CD14-positive monocyte (primary cell): Measurements from ENCODE around the gene PRKN. TPM values are rescaled to one million over a fixed set of nuclear protein-coding genes. Genes with fewer than 3 reads are reported as not detected.

Experiments
- DNase-seq, 3 donors: peaks; one replicate each; pipeline ENCODE4 v3.0.0-alpha.2; 2011 to 2022
- H2AFZ ChIP-seq: 2 replicates; pipeline ENCODE4 v1.6.0; 2012; ENCODE audit warnings: mild to moderate bottlenecking, low read depth, low read length, inconsistent platforms; ENCODE audit not compliant: insufficient read depth, poor library complexity, severe bottlenecking
- H3K27ac ChIP-seq, 2 donors: 1 replicate in 1 of 2; 2 replicates in 1 of 2; pipeline ENCODE4 v1.5.1; 2012 to 2013; ENCODE audit warnings: low read length in 2 of 2, control low read depth in 1 of 2, inconsistent platforms in 1 of 2, low read depth in 1 of 2, mild to moderate bottlenecking in 1 of 2
- H3K27me3 ChIP-seq, 2 donors: one replicate each; pipeline versions ENCODE4 v1.6.0 to v1.6.1; 2011 to 2013; ENCODE audit warnings: low read length in 2 of 2; ENCODE audit not compliant: control insufficient read depth in 2 of 2, insufficient read depth in 2 of 2
- H3K36me3 ChIP-seq, 2 donors: replicated peaks in 1 of 2; 1 replicate in 1 of 2; 2 replicates in 1 of 2; pipeline versions ENCODE4 v1.5.1 to v1.6.1; 2012 to 2013; ENCODE audit warnings: low read length in 2 of 2, control low read depth in 1 of 2, inconsistent platforms in 1 of 2, mild to moderate bottlenecking in 1 of 2; ENCODE audit not compliant: insufficient read depth in 2 of 2, control insufficient read depth in 1 of 2
- H3K4me1 ChIP-seq, 2 donors: 1 replicate in 1 of 2; 2 replicates in 1 of 2; pipeline versions ENCODE4 v1.5.1 to v1.6.1; 2012 to 2013; ENCODE audit warnings: low read length in 2 of 2, control low read depth in 1 of 2, inconsistent platforms in 1 of 2, mild to moderate bottlenecking in 1 of 2, moderate library complexity in 1 of 2; ENCODE audit not compliant: insufficient read depth in 2 of 2, control insufficient read depth in 1 of 2
- H3K4me2 ChIP-seq: replicated peaks from 2 replicates; pipeline ENCODE3; 2012; ENCODE audit warnings: low read length, moderate library complexity, mild to moderate bottlenecking; ENCODE audit not compliant: poor library complexity, severe bottlenecking; ENCODE audit errors: extremely low read depth
- H3K4me3 ChIP-seq, 3 experiments: fragments of 200-600 bp in 1 of 3; sonication (generic) in 1 of 3; replicated peaks in 1 of 3; 1 replicate in 2 of 3; 2 replicates in 1 of 3; pipeline ENCODE4 v1.5.1; 2011 to 2013; ENCODE audit warnings: low read length in 3 of 3, mild to moderate bottlenecking in 3 of 3, control low read depth in 2 of 3, low read depth in 2 of 3, inconsistent platforms in 1 of 3, moderate library complexity in 1 of 3
- H3K79me2 ChIP-seq: 2 replicates; pipeline ENCODE4 v1.6.0; 2012; ENCODE audit warnings: mild to moderate bottlenecking, control low read depth, inconsistent platforms, low read length, moderate library complexity; ENCODE audit not compliant: insufficient read depth
- H3K9ac ChIP-seq: 2 replicates; pipeline ENCODE4 v1.6.0; 2017; ENCODE audit warnings: low read length, mild to moderate bottlenecking; ENCODE audit not compliant: insufficient read depth, poor library complexity, severe bottlenecking
- H3K9me3 ChIP-seq, 2 donors: replicated peaks in 1 of 2; 1 replicate in 1 of 2; 2 replicates in 1 of 2; pipeline versions ENCODE4 v1.5.1 to v1.6.1; 2012 to 2013; ENCODE audit warnings: low read length in 2 of 2, control low read depth in 1 of 2; ENCODE audit not compliant: control insufficient read depth in 1 of 2, insufficient read depth in 1 of 2
- H4K20me1 ChIP-seq: 2 replicates; pipeline ENCODE4 v1.6.0; 2012; ENCODE audit warnings: mild to moderate bottlenecking, low read length, control low read depth, moderate library complexity; ENCODE audit not compliant: insufficient read depth
- H3K27ac Mint-ChIP-seq, 7 donors: one replicate each; pipeline ENCODE4 v1.8.0; 2020; ENCODE audit warnings: mild to moderate bottlenecking in 7 of 7, mixed read lengths in 7 of 7, moderate library complexity in 6 of 7, inconsistent platforms in 2 of 7
- H3K27me3 Mint-ChIP-seq, 3 donors: one replicate each; pipeline ENCODE4 v1.8.0; 2021 to 2022; ENCODE audit warnings: low read depth in 3 of 3, mild to moderate bottlenecking in 3 of 3, mixed read lengths in 3 of 3, moderate library complexity in 3 of 3, inconsistent platforms in 1 of 3
- H3K36me3 Mint-ChIP-seq, 2 donors: one replicate each; pipeline ENCODE4 v1.8.0; 2020; ENCODE audit warnings: mixed read lengths in 2 of 2, inconsistent platforms in 1 of 2, mild to moderate bottlenecking in 1 of 2
- H3K4me1 Mint-ChIP-seq: one replicate; pipeline ENCODE4 v1.8.0; 2020; ENCODE audit warnings: mild to moderate bottlenecking, mixed read lengths
- H3K4me3 Mint-ChIP-seq, 2 donors: one replicate each; pipeline ENCODE4 v1.8.0; 2020; ENCODE audit warnings: mild to moderate bottlenecking in 2 of 2, mixed read lengths in 2 of 2, moderate library complexity in 1 of 2
- H3K9me3 Mint-ChIP-seq, 7 donors: one replicate each; pipeline ENCODE4 v1.8.0; 2020 to 2022; ENCODE audit warnings: mixed read lengths in 7 of 7, mild to moderate bottlenecking in 6 of 7, moderate library complexity in 6 of 7, inconsistent platforms in 2 of 7
- WGBS: methylation state at CpG from one replicate; pipeline ENCODE4 v1.1.5; 2013; ENCODE audit warnings: missing lambda C conversion rate; ENCODE audit not compliant: insufficient coverage; 5-methylcytosine and 5-hydroxymethylcytosine counted together
- intact Hi-C, 2 donors: fragments of 100-400 bp; cut with micrococcal nuclease; formaldehyde crosslinking; loops; one replicate each; pipeline versions ENCODE4 v1.15.0 to v1.15.1; 2023
- polyA plus RNA-seq, 3 donors: library from polyadenylated mRNA; depleted of rRNA in 1 of 3; unstranded in 2 of 3; stranded (reverse) in 1 of 3; fragments of 300-500 nt in 2 of 3; fragments of >200 nt in 1 of 3; fragmentation: Illumina TruSeq in 2 of 3; gene quantifications; 1 replicate in 2 of 3; 2 replicates in 1 of 3; pipeline ENCODE4 v1.2.3, GENCODE V29; 2012 to 2021
- TF ChIP-seq, protein P1 (sequence below): fragments of 200-600 bp; IDR thresholded peaks from one replicate; pipeline ENCODE4 v1.8.0; 2022; ENCODE audit warnings: antibody characterized with exemption, mild to moderate bottlenecking

PRKN gene
- polyA plus RNA-seq, 3 donors = 0.19 to 0.21 TPM; not detected in 1

DNA sequence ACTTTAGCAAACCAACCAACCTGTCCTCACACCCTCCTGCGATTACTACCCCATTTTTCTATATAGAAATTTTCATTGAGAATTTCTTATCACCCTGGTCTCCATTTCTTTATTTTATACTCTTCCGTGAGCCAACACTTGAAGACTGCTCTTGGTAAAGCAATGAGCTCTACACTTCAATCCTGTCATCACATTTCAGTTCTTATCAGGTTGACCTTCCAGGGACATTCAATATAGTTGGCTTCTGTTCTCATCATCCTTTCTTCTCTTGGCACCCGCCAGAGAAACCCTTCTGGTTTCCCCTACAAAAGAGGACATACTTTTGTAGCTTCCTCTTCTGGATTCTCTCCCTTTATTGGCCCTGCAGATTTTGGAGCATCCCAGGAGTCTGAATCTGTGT lies 279.3 kb downstream of the PRKN start:
- Mint-ChIP-seq H3K4me3 (no peak overlapping the region), H3K36me3 (no peaks in the 10 kb centered on the region), H3K9me3 (peaks cover 4 to 11% (median 5%) of the 10 kb centered on the region in 7 donors), H3K27me3 (peaks cover 0 to 4% (median 0%) of the 10 kb centered on the region in 3 donors), H3K27ac (no peak overlapping the region), H3K4me1 (no peaks in the 10 kb centered on the region)
- H3K9ac ChIP-seq = no peak overlapping the region
- H3K4me2 ChIP-seq = no peak overlapping the region
- no peak overlapping the region for H3K27ac ChIP-seq
- H4K20me1 ChIP-seq = no peaks in the 10 kb centered on the region
- no peak for DNase-seq
- WGBS = 100% methylated on average over 1 of the region's 3 CpGs
- H3K4me1 ChIP-seq = no peaks in the 10 kb centered on the region
- intact Hi-C loops = no loop called here
- H3K27me3 ChIP-seq = no peaks in the 10 kb centered on the region
- no peaks in the 10 kb centered on the region for H3K79me2 ChIP-seq
- no peak overlapping the region for H2AFZ ChIP-seq
- H3K9me3 ChIP-seq = peaks cover 4 to 16% of the 10 kb centered on the region in 2 donors
- H3K36me3 ChIP-seq = no peaks in the 10 kb centered on the region
- no peak overlapping the region for H3K4me3 ChIP-seq
- TF ChIP-seq, protein P1, sequence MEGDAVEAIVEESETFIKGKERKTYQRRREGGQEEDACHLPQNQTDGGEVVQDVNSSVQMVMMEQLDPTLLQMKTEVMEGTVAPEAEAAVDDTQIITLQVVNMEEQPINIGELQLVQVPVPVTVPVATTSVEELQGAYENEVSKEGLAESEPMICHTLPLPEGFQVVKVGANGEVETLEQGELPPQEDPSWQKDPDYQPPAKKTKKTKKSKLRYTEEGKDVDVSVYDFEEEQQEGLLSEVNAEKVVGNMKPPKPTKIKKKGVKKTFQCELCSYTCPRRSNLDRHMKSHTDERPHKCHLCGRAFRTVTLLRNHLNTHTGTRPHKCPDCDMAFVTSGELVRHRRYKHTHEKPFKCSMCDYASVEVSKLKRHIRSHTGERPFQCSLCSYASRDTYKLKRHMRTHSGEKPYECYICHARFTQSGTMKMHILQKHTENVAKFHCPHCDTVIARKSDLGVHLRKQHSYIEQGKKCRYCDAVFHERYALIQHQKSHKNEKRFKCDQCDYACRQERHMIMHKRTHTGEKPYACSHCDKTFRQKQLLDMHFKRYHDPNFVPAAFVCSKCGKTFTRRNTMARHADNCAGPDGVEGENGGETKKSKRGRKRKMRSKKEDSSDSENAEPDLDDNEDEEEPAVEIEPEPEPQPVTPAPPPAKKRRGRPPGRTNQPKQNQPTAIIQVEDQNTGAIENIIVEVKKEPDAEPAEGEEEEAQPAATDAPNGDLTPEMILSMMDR = no peak

DNA sequence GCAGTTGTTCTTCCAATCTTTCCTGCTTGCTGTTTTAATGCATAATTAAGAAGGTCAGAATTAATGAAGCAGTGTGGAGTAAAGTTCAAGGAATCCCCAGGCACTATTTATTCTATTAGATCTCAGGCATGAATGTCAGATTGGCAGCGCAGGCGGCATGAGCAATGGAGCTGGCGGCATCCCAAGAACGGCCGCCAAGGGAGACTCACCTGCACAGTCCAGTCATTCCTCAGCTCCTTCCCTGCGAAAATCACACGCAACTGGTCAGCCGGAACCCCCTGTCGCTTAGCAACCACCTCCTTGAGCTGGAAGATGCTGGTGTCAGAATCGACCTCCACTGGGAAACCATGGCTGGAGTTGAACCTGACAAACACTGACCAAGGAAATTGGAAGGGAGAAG lies 284.5 kb downstream of the PRKN start:
- H3K27ac ChIP-seq = no peak overlapping the region
- WGBS = 91% methylated on average over 5 of the region's 10 CpGs
- no peaks in the 10 kb centered on the region for H3K79me2 ChIP-seq
- no peaks in the 10 kb centered on the region for H4K20me1 ChIP-seq
- H3K4me3 ChIP-seq = no peak overlapping the region
- H3K4me2 ChIP-seq = no peak overlapping the region
- Mint-ChIP-seq H3K4me3 (no peak overlapping the region), H3K36me3 (no peaks in the 10 kb centered on the region), H3K27ac (no peak overlapping the region), H3K9me3 (peaks cover 0 to 12% (median 7%) of the 10 kb centered on the region in 7 donors), H3K4me1 (no peaks in the 10 kb centered on the region), H3K27me3 (peaks cover 0 to 4% (median 0%) of the 10 kb centered on the region in 3 donors)
- intact Hi-C loops = no loop called here
- H2AFZ ChIP-seq = no peak overlapping the region
- TF ChIP-seq, protein P1 = no peak
- H3K9me3 ChIP-seq = peaks cover 3 to 8% of the 10 kb centered on the region in 2 donors
- no peak overlapping the region for H3K9ac ChIP-seq
- no peaks in the 10 kb centered on the region for H3K4me1 ChIP-seq
- H3K27me3 ChIP-seq = no peaks in the 10 kb centered on the region
- H3K36me3 ChIP-seq = no peaks in the 10 kb centered on the region
- DNase-seq = no peak
